Coronary artery (tissue), 2 donors: Measurements from ENCODE around the gene ZSCAN21.
A peak's percentile ranks its signal among the peaks of the same experiment; 100 is the strongest.
"Not testable (repeated sequence)": the region's sequence is repeated elsewhere in the genome, so short reads cannot be mapped to it uniquely, and the experiment has no call there.

Experiments used
- DNase-seq: peaks from one replicate; pipeline ENCODE4 v3.0.0-alpha.2; 2017; ENCODE audit warnings: low spot score
- H3K27ac ChIP-seq, 2 donors: fragments of 200-600 bp; sonication (generic); one replicate each; pipeline ENCODE4 v1.5.1; 2016 to 2019
- H3K4me3 ChIP-seq: fragments of 200-600 bp; sonication (generic); 2 replicates; pipeline ENCODE4 v1.5.1; 2016; ENCODE audit warnings: mild to moderate bottlenecking, moderate library complexity
- TF ChIP-seq, protein P1 (sequence below): fragments of 200-600 bp; sonication (generic); IDR thresholded peaks from one replicate; pipeline ENCODE4 v1.5.1; 2019; ENCODE audit warnings: antibody characterized with exemption

The ZSCAN21 gene

GRCh38 chr7:100049441-100050291, at the start of gene ZSCAN21:
Gene ZSCAN21 (plus strand): TSS chr7:100049774. CDS start chr7:100057007, 7,233 bp downstream.
- DNase-seq: peak; percentile 94

DNA sequence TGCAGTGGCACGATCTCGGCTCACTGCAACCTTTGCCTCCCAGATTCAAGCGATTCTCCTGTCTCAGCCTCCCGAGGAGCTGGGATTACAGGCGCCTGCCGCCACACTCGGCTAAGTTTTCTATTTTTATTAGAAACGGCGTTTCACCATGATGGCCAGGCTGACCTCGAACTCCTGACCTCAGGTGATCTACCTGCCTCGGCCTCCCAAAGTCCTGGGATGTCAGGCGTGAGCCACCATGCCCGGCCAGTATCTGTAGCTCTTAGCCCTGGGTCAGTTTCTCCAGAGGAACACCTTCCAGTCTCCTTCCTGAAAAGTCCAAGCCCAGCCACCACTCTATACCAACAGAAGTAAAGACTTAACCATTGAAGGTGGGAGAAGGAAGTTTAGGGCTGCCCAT, 49.3 kb upstream of the ZSCAN21 start:
- TF ChIP-seq, protein P1, sequence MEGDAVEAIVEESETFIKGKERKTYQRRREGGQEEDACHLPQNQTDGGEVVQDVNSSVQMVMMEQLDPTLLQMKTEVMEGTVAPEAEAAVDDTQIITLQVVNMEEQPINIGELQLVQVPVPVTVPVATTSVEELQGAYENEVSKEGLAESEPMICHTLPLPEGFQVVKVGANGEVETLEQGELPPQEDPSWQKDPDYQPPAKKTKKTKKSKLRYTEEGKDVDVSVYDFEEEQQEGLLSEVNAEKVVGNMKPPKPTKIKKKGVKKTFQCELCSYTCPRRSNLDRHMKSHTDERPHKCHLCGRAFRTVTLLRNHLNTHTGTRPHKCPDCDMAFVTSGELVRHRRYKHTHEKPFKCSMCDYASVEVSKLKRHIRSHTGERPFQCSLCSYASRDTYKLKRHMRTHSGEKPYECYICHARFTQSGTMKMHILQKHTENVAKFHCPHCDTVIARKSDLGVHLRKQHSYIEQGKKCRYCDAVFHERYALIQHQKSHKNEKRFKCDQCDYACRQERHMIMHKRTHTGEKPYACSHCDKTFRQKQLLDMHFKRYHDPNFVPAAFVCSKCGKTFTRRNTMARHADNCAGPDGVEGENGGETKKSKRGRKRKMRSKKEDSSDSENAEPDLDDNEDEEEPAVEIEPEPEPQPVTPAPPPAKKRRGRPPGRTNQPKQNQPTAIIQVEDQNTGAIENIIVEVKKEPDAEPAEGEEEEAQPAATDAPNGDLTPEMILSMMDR: no peak
- no peak overlapping the region for H3K4me3 ChIP-seq
- no peak overlapping the region for H3K27ac ChIP-seq
- DNase-seq: no peak

More at GRCh38 chr7:100049441-100050291, at the start of gene ZSCAN21:
- TF ChIP-seq, protein P1: no peak
- H3K4me3 ChIP-seq: peak within 1 kb of the TSS; percentile 84
- H3K27ac ChIP-seq: peak within 1 kb of the TSS; percentile 95 to 98

DNA sequence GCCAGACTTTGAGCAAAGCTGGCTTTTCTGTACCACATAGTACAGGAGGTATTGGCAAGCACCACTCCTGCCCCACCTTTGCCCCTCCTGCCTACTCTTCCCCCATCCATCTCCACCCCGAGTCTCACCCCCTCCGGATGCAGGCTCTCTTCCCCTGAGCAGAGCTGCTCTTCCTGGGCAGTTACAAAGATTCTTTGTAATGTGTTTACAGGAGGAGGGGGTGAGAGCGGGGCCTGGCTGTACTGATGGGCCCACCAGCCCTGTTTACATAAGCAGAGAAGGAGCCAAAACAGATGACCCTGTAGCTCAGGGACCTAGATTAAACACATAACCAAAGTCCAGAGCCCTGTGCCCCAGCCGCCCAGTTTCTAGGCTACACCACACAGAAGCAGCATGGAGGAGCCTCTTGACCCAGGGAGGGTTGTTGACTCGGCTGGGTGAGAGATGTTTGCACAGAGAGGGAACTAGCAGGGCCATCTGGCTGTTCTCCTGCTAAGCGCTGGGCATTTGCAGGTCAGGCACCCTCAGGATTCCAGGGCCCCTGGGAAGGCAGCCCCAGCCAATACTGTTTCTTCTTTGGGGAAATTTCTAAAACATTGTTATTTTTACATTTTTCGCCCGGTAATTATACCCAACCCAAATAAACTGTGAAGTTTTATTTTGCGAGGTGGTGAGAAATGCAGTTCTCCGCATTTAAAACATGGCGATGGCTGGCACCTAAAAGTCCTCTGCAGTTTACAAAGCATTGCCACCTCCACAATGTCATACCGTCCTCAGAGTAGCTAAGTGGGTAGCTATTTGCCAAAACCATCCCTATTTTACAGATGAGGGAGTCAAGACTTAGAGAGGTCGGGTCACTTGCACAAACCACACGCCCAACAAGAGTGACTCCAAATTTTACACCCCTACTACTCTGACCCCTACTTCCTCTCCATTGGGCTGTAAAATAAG, 45.6 kb upstream of the ZSCAN21 start:
- Histone ChIP-seq H3K27ac (no peak overlapping the region), H3K4me3 (no peak overlapping the region)
- no peak for DNase-seq
- TF ChIP-seq, protein P1: no peak

- DNase-seq: no peak
- no peak overlapping the region for H3K27ac ChIP-seq
Measured at GRCh38 chr7:100007887-100008286, 41.7 kb upstream of the ZSCAN21 start.

DNA sequence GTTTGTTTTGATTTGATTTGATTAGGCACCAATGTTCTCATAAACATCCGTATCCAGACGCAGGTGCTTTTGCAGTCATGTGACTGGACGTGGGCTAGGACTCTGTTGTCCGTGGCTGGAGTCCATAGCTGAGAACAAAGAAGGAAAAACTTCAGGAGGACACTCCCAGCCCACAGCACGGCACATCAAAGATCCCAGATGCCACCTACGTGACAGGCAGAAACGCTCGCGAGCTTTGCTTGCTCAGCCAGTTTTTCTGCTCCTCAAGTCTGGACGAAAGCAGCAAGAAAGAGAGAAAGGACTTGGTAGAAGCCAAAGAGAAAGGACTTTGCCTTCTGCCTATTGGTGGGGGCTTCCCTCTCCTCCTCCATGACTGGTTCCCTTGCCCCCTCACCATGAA, 41.0 kb upstream of the ZSCAN21 start:
- no peak for DNase-seq
- H3K4me3 ChIP-seq: no peak overlapping the region
- TF ChIP-seq, protein P1: no peak
- no peak overlapping the region for H3K27ac ChIP-seq

More at GRCh38 chr7:100007887-100008286, 41.7 kb upstream of the ZSCAN21 start:
- no peak overlapping the region for H3K4me3 ChIP-seq
- TF ChIP-seq, protein P1: no peak

GRCh38 chr7:100009952-100010351, 39.6 kb upstream of the ZSCAN21 start:
- not testable (repeated sequence) for DNase-seq, H3K4me3 ChIP-seq, H3K27ac ChIP-seq

DNA sequence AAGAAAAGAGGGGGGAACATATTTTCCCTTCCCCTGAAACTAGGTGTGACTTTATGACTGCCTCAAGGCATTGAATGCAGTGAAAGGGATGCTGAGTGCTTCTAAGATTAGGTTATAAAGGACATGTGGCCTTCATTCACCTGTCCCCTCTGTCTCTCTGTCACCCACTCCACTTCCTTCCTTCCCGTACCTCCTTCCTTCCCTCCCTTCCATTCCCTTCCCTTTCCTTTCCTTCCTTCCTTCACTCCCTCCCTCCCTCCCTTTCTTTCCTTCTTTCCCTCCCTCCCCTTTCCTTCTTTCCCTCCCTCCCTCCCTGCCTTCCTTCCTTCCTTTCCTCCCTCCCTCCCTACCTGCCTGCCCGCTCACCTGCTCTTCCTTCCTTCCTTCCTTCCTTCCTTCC, 38.7 kb upstream of the ZSCAN21 start:
- Histone ChIP-seq H3K27ac (no peak overlapping the region), H3K4me3 (no peak overlapping the region)
- TF ChIP-seq, protein P1: no peak
- no peak for DNase-seq
